CD4-positive, alpha-beta T cell treated with Interleukin-15 for 4 hours (primary cell): ENCODE results near the gene DOCK7.

Source experiments
- DNase-seq: peaks from one replicate; pipeline ENCODE4 v3.0.0-alpha.2; 2020; ENCODE audit warnings: low spot score

The DOCK7 gene

GRCh38 chr1:62448221-62448933, 239.8 kb downstream of the DOCK7 start:
- no peak for DNase-seq

GRCh38 chr1:62444701-62445100, 243.5 kb downstream of the DOCK7 start:
- no peak for DNase-seq

GRCh38 chr1:62439652-62440371, 248.4 kb downstream of the DOCK7 start:
- DNase-seq: no peak

DNA sequence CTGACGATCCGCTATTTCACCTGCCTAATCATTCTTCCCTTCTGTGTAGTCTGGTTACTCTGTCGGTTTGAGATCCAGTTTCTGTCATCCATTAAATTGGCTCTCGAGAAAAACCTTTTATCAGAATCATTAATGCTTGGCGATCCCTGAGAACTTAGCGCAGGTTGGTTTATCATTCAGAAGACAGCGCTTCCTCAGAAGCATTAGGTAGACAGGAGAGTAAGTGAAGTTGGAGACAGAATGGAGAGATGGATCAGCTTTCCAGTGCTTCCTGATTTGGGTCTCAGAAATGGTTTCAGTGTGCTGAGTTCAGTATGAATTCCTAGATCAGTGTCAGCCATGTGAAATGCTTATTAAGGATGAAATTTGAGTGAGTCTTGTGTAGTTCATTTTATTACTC, 250.0 kb downstream of the DOCK7 start:
- no peak for DNase-seq

DNA sequence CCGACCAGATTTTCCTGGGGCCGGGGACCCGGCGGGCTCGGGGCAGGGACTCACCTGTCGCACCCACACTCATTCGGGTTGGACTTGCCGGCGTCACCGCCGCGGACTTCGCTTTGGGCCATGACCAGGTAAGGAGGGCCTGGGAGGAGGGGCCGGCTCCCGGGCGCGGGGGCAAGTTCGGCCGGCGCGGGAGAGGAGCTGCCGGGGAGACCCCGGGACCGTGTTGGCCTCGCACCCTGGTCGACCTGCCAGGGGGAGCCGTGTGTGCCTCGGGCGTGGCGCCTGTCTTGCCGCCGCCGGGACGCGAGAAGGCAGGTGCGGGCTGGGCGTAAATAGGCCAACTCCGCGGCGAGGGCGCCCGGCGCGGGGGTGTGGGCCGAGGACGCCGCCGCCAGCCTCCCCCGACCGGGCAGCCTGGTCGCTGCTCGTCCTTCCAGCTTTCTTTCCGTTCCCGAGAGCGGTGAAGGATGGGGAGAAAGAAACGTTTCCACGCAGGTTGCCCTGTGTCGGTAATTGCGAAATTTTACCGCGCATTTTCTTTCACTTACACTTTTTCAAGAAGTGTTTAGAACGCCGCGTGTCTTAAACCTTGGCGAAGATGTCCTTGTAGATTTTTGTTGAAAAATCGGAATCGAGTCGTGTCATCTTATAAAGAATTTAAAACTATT, 250.8 kb downstream of the DOCK7 start:
- DNase-seq: peak; percentile 16

DNA sequence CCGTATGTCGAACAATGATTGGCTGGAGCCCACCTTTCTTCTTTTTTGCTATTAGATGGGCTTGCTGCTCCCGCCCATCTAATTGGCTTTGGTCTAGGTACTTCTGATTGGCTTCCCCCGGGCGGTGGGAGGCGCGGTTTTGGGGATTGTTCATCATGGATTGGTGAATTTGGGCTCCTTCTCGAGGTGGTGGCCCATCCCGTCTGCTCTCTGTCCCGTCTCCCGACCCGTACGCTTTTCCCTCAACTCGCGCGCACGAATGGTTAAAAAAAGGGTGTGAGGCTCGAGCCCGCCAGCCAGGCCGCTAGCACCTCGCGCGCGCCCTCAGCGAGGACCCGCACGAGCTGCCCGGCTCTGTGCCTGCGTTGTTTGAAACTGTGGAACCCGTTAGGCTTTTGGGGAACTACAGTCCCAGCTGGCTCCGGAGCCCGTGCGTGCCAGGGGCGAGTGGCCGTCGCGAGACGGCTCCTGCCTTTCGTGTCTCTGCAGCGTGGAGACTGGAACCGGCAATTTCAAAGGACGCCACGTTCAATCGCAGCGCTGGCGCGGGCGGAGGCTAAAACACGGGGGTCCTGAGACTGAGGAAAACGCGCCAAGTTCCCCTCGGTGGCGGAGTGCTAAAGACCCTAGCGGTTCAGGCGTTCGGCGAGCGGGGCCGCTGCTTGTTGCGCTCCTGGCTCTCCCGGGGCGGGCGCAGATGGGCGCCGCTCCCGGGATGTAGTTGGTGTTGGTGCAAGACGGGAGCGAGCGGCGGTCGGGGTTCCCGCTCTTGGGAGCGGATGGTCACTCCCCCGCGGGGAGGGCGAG, 251.5 kb downstream of the DOCK7 start, which contains the start of gene USP1:
Gene USP1, plus strand, starts transcription at position 584 of the 807 bp plus-strand sequence. CDS start 2,819 bp downstream, outside the sequence.
- peak; percentile 99 for DNase-seq

DNA sequence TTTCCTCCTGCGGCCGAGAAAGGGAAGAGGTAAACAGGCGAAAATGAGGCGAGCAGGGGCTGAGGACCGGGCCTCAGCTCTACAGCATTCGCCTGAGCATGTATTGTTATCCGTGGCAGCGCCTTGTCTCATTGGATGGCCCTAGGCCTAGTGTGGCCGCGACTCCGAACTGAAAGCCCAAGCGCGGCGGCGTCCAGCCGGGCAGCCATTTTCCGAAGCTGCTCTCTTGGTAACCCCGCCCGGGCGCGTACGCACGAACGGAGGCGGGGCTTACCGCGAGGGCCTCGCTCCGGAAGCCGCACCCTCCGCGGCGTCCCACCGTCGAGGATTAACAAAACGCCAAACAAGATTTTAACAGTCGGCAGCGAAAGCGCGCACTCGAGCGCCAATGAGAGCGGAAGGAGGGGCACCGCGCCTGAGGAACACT, 252.1 kb downstream of the DOCK7 start:
- DNase-seq: no peak

DNA sequence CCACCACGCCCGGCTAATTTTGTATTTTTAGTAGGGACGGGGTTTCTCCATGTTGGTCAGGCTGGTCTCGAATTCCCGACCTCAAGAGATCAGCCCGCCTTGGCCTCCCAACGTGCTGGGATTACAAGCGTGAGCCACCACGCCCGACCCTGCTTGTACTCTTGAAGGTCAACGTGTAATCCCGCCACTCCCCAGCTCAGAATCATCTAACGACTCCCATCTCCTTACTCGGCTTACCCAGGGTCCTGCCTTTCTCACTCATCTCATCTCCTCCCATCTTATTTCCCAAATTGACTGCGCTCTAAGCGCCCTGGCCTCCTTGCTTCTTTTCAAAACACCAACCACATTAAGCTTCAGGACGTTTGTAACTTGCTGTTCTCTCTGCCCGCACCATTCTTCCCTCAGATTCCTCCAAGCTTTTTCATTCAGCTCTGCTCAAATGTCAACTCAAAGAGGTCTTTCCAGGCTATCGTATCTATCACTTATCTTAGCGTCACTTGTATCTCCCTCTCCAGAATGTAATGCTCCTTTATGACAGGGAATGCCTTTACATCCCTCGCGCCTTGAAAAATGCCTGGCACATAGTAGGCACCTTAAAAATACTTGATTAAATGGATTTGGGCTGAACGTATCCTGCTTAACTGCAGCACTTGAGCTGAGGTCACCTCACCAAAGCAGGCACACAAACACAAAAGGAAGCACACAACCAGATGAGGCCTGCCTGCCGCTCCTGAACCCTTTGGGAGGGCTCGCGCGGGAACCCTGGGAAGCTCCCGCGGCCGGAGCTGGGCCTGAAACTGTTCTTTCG, 252.8 kb downstream of the DOCK7 start:
- no peak for DNase-seq

GRCh38 chr1:62434618-62435001, 253.6 kb downstream of the DOCK7 start:
- DNase-seq: no peak

- no peak for DNase-seq
Measured at GRCh38 chr1:62433861-62434617, 254.1 kb downstream of the DOCK7 start.

DNA sequence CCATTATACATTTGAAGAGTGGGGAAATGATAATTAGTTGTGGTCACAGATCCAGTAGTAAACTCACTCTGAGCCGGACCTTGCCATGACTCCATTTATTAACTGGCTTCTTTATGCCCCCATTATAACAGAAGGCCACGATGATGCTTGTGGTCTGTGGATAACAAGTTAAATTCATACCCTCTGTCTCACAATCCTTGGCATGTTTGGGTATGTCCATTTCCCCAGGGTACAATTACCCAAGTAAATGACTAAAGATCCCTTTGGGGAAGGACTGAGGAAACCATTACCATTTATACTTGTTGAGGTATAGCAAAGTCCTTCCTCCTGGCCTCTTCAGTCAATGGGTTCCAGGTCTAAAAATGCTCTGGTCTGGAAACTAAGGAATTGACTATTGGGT, 258.6 kb downstream of the DOCK7 start:
- no peak for DNase-seq

DNA sequence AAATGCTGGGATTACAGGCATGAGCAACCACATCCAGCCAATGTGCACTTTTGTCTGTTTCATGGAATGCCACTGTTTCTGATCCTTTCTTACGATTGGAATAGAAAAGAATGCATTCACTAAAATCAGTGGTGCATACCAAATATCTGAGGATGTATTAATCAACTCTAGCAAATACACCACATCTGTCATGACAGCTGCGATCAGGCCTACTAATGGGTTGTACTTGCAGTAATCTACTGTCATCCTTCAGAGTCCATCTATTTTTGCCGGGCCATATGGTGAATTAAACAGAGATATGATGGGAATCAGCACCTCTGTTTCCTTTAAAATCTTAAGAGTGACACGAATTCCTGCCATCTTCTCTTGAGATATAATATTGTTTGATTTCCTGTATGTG, 259.8 kb downstream of the DOCK7 start:
- no peak for DNase-seq

DNA sequence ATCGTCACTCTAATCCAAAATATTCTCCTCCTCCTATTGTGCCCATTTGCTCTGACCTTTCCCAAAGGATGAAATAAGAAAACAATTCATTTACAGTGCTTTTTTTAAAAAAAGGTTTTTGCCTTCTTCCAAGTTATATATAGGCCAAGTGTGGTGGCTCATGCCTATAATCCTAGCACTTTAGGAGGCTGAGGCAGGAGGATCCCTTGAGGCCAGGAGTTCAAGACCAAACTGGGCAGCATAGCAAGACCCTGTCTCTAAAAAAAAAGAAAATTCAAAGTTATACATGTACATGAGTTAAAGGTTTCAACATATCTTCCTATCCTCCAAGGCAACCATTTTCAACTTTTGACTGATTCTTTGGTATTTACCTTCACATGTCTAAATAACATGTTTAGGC, 261.4 kb downstream of the DOCK7 start:
- DNase-seq: no peak

- DNase-seq: no peak
Measured at GRCh38 chr1:62426237-62426636, 261.9 kb downstream of the DOCK7 start.

GRCh38 chr1:62425041-62425440, 263.1 kb downstream of the DOCK7 start:
- DNase-seq: no peak

DNA sequence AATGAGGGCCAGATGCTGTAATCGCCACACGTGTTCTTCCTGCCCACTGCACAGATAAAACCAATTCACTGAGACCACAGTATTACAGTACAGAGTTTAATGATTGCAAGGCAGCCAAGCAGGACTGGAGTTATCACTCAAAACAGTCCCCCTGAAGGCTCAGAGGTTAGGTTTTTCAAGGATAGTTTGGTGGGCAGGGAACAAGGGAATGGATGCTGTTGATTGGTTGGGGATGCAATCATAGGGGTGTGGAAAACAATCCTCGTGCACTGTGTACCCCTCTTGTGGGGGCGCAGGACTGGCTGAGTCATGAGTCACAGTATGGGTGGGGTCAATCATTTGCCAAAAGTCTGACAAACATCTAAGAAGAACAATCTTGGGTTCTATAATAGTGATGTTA, 263.8 kb downstream of the DOCK7 start:
- no peak for DNase-seq

DNA sequence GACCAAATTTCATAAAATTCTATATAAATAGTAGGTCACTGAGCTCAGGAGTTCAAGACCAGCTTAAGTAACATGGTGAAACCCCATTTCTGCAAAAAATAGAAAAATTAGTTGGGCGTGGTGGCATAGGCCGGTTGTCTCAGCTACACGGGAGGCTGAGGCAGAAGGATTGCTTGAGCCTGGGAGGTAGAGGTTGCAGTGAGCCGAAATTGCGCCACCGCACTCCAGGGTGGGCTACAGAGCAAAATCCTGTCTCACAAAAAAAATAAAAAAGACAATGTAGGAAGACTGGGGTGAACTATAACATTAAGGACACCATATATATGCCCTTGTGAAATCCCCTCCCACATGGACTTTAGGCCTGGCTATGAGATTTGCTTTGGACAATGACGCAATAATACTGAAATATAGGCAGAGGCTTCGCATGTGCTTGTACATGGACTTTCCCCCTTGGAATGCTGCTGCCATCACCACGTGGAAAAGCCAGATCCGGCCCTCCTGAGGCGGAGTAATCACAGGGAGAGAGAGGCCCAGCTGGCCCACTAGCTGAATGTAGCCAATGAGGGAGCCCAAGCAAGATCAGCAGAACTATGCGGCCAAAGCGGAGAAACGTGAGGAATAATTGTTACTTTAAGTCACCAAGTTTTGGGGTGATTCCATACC, 264.5 kb downstream of the DOCK7 start:
- no peak for DNase-seq

DNA sequence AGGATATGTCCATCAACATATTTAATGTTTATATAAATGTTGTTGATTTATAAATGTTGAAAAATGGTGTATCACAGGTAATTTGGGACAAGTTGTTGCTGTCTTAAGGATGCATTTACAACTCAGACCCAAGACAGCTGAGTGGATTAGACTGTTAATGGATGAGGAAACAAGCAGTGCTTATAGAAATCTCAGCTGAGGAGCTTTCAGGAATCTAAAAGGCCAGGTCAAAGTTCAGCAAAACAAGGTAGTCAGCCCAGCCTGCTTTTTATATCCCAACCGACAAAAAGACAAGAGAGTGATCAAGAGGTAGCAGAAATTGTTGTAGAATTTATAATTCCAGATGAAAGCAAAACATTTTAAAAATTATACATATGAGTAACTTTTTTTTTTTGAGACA, 268.0 kb downstream of the DOCK7 start:
- DNase-seq: no peak

GRCh38 chr1:62417351-62417999, 270.7 kb downstream of the DOCK7 start:
- no peak for DNase-seq

DNA sequence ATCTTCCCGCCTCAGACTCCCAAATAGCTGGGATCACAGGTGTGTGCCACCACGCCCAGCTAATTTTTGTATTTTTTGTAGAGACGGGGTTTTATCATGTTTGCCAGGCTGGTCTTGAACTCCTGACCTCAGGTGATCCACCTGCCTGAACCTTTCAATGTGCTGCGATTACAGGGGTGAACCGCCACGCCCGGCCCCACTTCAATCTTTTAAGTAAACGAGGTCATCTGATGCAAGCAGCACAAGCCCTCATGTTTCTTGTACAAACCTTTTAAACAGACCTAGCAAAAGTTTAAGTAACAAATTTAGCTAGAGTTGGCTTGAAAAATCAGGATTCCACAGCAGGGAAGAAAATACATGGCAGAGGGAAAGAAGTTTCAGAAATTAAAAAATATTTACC, 272.5 kb downstream of the DOCK7 start:
- no peak for DNase-seq
